ENCODE results near the gene SVIL.

The SVIL gene

GRCh38 chr10:29650552-29650944, 15.8 kb upstream of the SVIL start:
- DNase-seq (ENCODE audit: extremely low read depth in 1 of 2, low read depth in 1 of 2) = no peak

- DNase-seq (ENCODE audit: extremely low read depth in 1 of 2, low read depth in 1 of 2) = no peak
Measured at GRCh38 chr10:29649561-29650551, 15.1 kb upstream of the SVIL start.

DNA sequence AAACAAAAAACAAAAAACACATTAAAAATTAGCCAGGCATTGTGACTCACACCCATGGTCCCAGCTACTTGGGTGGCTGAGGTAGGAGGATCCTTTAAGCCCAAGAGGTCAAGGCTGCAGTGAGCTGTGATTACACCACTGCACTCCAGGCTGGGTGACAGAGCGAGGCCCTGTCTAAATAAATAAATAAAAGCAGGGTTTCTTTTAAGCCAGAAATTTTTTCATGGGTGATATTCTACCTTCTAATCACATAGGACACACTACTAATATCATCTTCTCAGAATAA, 14.2 kb upstream of the SVIL start:
- no peak for DNase-seq (ENCODE audit: extremely low read depth in 1 of 2, low read depth in 1 of 2)

DNA sequence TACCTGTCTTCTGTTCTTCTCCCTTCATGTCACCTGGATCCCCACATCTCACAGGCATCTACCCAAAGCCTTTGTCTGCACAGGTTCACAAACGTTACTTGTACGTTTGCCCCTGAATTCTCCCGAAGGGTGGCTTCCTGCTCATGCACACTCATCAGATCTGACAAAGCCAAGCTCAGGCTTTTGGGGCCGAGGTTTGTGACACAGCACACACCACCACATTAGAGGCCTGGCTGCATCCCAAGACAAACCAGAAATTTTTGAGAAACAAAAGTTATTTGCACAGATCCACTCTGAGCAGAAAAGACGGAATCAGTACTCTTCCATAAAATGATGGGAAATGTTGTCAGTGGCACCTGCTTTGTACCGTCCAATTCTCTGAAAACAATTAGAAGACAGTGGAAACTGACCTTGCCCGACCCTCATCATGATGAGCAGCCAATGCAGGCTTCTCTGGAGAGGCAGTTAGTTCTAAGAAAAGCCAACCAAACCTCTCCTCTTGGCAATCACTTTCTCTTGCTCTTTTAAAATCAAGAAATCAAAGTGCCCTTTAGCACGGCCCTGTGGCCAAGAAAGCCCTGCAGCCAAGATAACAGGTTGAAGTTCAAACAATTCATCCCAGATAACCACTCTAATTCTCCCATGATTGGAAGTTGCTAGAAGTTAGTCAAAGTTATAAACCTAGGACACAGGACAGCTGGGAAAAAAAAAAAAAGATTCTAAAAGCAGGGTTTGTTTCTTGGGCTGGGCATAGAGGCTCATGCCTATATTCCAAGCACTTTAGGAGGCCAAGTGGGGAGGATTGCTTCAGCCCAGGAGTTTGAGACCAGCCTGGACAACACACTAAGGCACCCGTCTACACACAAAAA, 13.6 kb upstream of the SVIL start:
- no peak for DNase-seq (ENCODE audit: extremely low read depth in 1 of 2, low read depth in 1 of 2)

DNA sequence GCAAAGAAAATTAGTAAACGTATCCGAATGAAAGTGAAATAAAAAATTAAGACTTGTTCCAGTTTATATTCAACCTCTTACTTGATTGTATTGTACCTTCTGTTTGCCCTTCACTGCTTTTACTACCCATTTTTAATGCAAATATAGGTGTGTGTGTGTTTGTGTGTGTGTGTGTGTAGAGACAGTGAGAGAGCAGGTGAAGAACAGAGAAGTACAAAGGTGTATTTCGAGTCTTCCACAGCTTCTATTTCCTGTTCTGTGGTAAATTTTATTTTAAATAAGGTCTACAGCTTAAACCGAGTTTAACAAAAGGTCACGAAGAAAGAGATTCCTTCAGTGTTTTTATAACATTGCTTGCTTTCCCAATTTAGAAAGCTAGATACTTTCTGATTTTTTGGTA, 12.7 kb upstream of the SVIL start:
- no peak for DNase-seq (ENCODE audit: extremely low read depth in 1 of 2, low read depth in 1 of 2)

DNA sequence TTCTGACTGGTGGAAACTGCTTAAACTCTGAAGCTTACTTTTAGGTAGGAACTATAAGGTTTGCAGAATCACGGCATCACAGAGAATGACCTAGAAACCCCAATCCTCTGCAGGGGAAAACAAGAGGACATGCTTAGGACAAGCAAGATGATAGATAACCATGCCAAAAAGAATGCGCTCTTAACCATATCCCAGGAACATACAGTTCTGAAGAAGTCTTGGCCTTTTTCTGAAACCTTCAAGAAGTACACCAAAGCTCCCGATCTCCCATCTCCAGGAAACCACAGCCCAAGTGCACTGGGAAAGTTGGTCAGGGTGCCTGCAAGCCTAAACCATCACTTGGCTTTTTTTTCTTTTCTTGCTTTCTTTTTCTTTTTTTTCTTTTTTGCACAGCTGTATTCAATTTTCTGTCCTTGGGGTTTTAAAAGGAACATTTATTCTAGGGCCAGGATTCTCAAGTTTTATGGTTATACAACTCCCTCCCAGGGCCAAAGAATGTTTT, 12.2 kb upstream of the SVIL start:
- DNase-seq (ENCODE audit: extremely low read depth in 1 of 2, low read depth in 1 of 2) = no peak

GRCh38 chr10:29646238-29646902, 11.6 kb upstream of the SVIL start:
- DNase-seq (ENCODE audit: extremely low read depth in 1 of 2, low read depth in 1 of 2) = no peak

DNA sequence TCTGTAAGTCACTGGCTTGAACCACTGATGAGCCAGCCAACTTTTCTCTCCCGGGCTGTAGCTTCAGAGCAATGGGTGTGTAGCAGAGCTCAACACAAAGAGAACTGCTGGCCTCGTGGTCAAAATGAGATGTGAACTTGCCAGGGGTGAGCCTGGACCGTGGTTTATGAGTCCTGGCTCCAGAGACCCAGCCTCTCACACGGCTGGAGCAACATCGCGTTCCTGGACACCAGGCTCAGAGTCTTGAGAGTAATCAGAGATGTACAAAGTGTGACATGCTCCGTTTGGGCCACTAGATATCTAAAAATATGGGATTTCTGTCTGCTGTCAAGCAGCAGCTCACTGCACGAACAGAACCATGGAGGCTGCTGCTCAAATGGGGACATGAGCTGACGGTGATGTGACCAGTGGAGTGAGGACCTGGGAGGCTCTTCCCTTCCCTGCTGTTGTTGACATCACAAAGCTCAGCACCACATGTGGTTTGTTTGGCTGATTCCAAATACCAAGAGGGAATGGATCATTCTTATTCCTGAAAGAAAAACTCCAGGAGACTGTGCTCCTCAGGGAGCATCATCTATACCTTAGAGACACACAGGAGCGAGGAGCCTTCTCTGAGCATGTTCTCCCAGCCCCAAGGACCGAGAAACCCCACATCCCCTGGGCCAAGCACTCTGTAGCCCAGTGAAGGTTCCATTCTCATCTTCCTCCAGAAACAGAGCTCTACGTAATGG, 9.2 kb upstream of the SVIL start:
- no peak for DNase-seq (ENCODE audit: extremely low read depth in 1 of 2, low read depth in 1 of 2)

- no peak for DNase-seq (ENCODE audit: extremely low read depth in 1 of 2, low read depth in 1 of 2)
Measured at GRCh38 chr10:29642990-29643389, 8.2 kb upstream of the SVIL start.

GRCh38 chr10:29637537-29637936, 2.8 kb upstream of the SVIL start:
- DNase-seq (ENCODE audit: extremely low read depth in 1 of 2, low read depth in 1 of 2) = no peak

- no peak for DNase-seq (ENCODE audit: extremely low read depth in 1 of 2, low read depth in 1 of 2)
Measured at GRCh38 chr10:29636178-29636577, 1.4 kb upstream of the SVIL start.

- DNase-seq (ENCODE audit: extremely low read depth in 1 of 2, low read depth in 1 of 2) = no peak
Measured at GRCh38 chr10:29635711-29636144, 957 bp upstream of the SVIL start.

DNA sequence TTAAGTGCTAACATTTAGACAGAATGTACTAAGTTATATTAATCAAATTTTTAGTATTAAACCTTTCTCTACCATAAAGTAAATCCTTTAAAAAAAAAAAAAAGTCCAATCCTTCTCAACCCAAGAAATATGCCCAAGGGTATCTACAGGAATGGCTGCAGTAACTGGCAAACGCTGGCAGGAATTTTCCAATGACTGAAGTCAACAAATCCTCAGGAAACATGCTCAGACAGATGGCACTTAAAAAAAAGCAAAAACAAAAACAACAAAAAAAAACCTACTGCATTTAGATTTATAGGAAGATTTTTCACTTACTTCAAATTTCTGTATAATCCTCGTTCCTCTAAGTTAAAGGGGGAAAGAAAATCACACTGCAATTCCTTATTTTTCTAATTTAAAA, 666 bp downstream of the SVIL start:
- DNase-seq (ENCODE audit: extremely low read depth in 1 of 2, low read depth in 1 of 2) = no peak

- DNase-seq (ENCODE audit: extremely low read depth in 1 of 2, low read depth in 1 of 2) = no peak
Measured at GRCh38 chr10:29631049-29631339, 3.8 kb downstream of the SVIL start.

- no peak for DNase-seq (ENCODE audit: extremely low read depth in 1 of 2, low read depth in 1 of 2)
Measured at GRCh38 chr10:29630205-29631048, 4.3 kb downstream of the SVIL start.

- DNase-seq (ENCODE audit: extremely low read depth in 1 of 2, low read depth in 1 of 2) = no peak
Measured at GRCh38 chr10:29628912-29629526, 5.8 kb downstream of the SVIL start.

GRCh38 chr10:29628311-29628710, 6.5 kb downstream of the SVIL start:
- no peak for DNase-seq (ENCODE audit: extremely low read depth in 1 of 2, low read depth in 1 of 2)

GRCh38 chr10:29627201-29628132, 7.3 kb downstream of the SVIL start:
- DNase-seq (ENCODE audit: extremely low read depth in 1 of 2, low read depth in 1 of 2) = no peak

Measured in activated CD8-positive, alpha-beta memory T cell treated with anti-CD3 and anti-CD28 coated beads for 1 hour (primary cell).